HG03565 (cell line): ENCODE measurements around the gene HBA2.
"Not testable (repeated sequence)": the region's sequence is repeated elsewhere in the genome, so short reads cannot be mapped to it uniquely, and the experiment has no call there.

ENCODE experiments used
- ATAC-seq: cut with Tn5 transposase; IDR thresholded peaks from one replicate; pipeline ENCODE4 v1.9.1; 2021; ENCODE audit warnings: mild to moderate bottlenecking, moderate library complexity; ENCODE audit not compliant: unreplicated experiment

HBA2 gene

GRCh38 chr16:173928-174769 is 1.5 kb downstream of the HBA2 start:
- not testable (repeated sequence) for ATAC-seq

GRCh38 chr16:175011-175949 is 2.6 kb downstream of the HBA2 start:
- no peak for ATAC-seq

DNA sequence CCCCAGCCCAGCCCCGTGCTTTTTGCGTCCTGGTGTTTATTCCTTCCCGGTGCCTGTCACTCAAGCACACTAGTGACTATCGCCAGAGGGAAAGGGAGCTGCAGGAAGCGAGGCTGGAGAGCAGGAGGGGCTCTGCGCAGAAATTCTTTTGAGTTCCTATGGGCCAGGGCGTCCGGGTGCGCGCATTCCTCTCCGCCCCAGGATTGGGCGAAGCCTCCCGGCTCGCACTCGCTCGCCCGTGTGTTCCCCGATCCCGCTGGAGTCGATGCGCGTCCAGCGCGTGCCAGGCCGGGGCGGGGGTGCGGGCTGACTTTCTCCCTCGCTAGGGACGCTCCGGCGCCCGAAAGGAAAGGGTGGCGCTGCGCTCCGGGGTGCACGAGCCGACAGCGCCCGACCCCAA is 3.3 kb downstream of the HBA2 start:
- not testable (repeated sequence) for ATAC-seq

- ATAC-seq = not testable (repeated sequence)
Measured at GRCh38 chr16:176477-177382, 4.1 kb downstream of the HBA2 start, which contains the start of gene HBA1. HBA1 (plus strand) TSS chr16:176680; CDS start chr16:176717, 37 bp downstream.

- no peak for ATAC-seq
Measured at GRCh38 chr16:177394-177822, 4.7 kb downstream of the HBA2 start.

DNA sequence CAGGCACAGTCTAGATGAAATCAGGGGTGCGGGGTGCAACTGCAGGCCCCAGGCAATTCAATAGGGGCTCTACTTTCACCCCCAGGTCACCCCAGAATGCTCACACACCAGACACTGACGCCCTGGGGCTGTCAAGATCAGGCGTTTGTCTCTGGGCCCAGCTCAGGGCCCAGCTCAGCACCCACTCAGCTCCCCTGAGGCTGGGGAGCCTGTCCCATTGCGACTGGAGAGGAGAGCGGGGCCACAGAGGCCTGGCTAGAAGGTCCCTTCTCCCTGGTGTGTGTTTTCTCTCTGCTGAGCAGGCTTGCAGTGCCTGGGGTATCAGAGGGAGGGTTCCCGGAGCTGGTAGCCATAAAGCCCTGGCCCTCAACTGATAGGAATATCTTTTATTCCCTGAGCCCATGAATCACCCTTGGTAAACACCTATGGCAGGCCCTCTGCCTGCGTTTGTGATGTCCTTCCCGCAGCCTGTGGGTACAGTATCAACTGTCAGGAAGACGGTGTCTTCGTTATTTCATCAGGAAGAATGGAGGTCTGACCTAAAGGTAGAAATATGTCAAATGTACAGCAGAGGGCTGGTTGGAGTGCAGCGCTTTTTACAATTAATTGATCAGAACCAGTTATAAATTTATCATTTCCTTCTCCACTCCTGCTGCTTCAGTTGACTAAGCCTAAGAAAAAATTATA is 5.4 kb downstream of the HBA2 start:
- ATAC-seq = no peak

GRCh38 chr16:178668-179015 is 6.0 kb downstream of the HBA2 start:
- ATAC-seq = no peak

- ATAC-seq = no peak
Measured at GRCh38 chr16:179211-180092, 6.8 kb downstream of the HBA2 start.

DNA sequence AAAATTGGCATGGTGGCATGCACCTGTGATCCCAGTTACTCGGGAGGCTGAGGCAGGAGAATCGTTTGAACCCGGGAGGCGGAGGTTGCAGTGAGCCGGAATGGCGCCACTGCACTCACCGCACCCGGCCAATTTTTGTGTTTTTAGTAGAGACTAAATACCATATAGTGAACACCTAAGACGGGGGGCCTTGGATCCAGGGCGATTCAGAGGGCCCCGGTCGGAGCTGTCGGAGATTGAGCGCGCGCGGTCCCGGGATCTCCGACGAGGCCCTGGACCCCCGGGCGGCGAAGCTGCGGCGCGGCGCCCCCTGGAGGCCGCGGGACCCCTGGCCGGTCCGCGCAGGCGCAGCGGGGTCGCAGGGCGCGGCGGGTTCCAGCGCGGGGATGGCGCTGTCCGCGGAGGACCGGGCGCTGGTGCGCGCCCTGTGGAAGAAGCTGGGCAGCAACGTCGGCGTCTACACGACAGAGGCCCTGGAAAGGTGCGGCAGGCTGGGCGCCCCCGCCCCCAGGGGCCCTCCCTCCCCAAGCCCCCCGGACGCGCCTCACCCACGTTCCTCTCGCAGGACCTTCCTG is 7.5 kb downstream of the HBA2 start, which contains the start of gene HBQ1:
HBQ1 (plus strand) TSS at position 359 of the 575 bp plus-strand sequence; CDS start at position 387, 28 bp downstream.
- no peak for ATAC-seq

- peak; percentile 61 for ATAC-seq
Measured at GRCh38 chr16:180681-181564, 8.2 kb downstream of the HBA2 start.

DNA sequence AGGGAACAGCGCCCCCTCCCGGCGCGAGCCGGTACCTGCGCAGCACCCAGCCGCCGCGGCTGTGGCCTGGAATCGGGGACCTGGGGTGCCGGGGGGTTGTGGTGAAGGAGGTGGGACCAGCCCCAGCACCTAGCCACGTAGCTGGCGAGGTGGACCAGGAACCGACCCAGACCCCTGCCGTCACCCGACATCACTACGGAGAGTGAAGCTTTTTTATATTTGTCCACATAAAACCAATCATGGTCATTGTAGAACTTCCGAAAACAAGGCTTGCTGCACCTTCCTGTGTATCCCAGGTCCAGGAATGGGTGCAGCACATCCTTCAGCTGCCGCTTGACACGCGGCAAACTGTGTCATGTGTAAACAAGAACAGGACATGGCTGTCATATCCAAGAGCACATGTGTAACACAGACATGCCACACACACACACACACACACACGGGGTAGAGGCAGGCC is 8.9 kb downstream of the HBA2 start:
- no peak for ATAC-seq

DNA sequence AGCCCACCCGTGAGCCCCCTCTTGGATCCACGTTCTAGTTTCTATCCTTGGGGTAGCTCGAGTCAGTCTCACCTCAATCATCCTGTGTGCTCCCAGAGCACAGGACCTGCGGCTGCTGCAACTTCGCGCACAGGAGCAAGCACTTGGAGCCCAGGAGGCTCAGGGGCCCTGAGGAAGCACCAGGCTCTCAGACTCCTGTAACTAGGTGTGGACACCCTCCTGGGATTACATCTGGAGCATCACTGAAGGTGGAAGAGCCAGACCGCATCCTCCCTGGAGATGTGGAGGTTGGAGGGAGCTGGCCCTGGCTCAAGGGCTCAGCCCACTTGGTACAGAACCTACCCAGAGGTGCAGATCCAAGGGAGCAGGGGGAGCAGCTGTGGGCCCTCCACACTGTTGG is 10.3 kb downstream of the HBA2 start:
- no peak for ATAC-seq

GRCh38 chr16:185213-185612 is 12.5 kb downstream of the HBA2 start:
- no peak for ATAC-seq

- ATAC-seq = no peak
Measured at GRCh38 chr16:185691-186090, 13.0 kb downstream of the HBA2 start.

GRCh38 chr16:187330-187729 is 14.7 kb downstream of the HBA2 start:
- no peak for ATAC-seq

- ATAC-seq = no peak
Measured at GRCh38 chr16:188674-189073, 16.0 kb downstream of the HBA2 start.

- ATAC-seq = no peak
Measured at GRCh38 chr16:189604-190186, 17.0 kb downstream of the HBA2 start.
